Body of pancreas (tissue), 4 donors: ENCODE measurements around the gene ANP32A. TPM values are rescaled to one million over a fixed set of nuclear protein-coding genes. Genes with fewer than 3 reads are reported as not detected.

Experiments
- ATAC-seq: fragments of 150-250 bp; one replicate; pipeline ENCODE4 v1.9.1; 2016
- DNase-seq, 4 donors: peaks; one replicate each; pipeline ENCODE4 v3.0.0-alpha.2; 2019
- H3K27ac ChIP-seq, 4 donors: fragments of 200-600 bp; sonication (generic); 1 replicate in 3 of 4; 2 replicates in 1 of 4; pipeline versions ENCODE4 v1.5.1 to v1.6.1; 2016 to 2019; ENCODE audit warnings: mild to moderate bottlenecking in 1 of 4, mixed read lengths in 1 of 4, moderate library complexity in 1 of 4
- H3K27me3 ChIP-seq, 2 donors: fragments of 200-600 bp; sonication (generic); one replicate each; pipeline ENCODE4 v1.6.0; 2016; ENCODE audit warnings: mild to moderate bottlenecking in 1 of 2
- H3K36me3 ChIP-seq, 2 donors: fragments of 200-600 bp; sonication (generic); replicated peaks in 1 of 2; 2 replicates each; pipeline ENCODE4 v1.5.1; 2016; ENCODE audit warnings: low read depth in 2 of 2; ENCODE audit not compliant: insufficient read depth in 1 of 2
- H3K4me1 ChIP-seq: fragments of 200-600 bp; sonication (generic); one replicate; pipeline ENCODE4 v1.6.0; 2016
- H3K4me3 ChIP-seq, 2 donors: fragments of 200-600 bp; sonication (generic); 1 replicate in 1 of 2; 2 replicates in 1 of 2; pipeline ENCODE4 v1.5.1; 2016 to 2019
- H3K9me3 ChIP-seq, 3 donors: fragments of 200-600 bp; sonication (generic); 1 replicate in 2 of 3; 2 replicates in 1 of 3; pipeline ENCODE4 v1.5.1; 2016
- POLR2A ChIP-seq, 3 donors: fragments of 450-650 bp; IDR thresholded peaks; one replicate each; pipeline ENCODE4 v1.6.1; 2016; ENCODE audit warnings: antibody characterized with exemption in 3 of 3, mild to moderate bottlenecking in 2 of 3
- WGBS, 2 donors: methylation state at CpG; one replicate each; pipeline ENCODE4 v1.1.5; 2017; 5-methylcytosine and 5-hydroxymethylcytosine counted together
- intact Hi-C: fragments of 100-400 bp; cut with DNase I; formaldehyde crosslinking; loops from one replicate; pipeline ENCODE4 v1.15.1; 2023
- total RNA-seq, 2 donors: library from RNA; depleted of rRNA; stranded (reverse); fragments of >200 nt; gene quantifications; one replicate each; pipeline ENCODE4 v1.1.0, GENCODE V29; 2016
- TF ChIP-seq, protein P1 (sequence below), 7 experiments: fragments of 450-650 bp in 4 of 7; fragments of 200-600 bp in 3 of 7; sonication (generic) in 3 of 7; IDR thresholded peaks; one replicate each; pipeline ENCODE4 v1.5.1; 2016 to 2019; ENCODE audit warnings: antibody characterized with exemption in 7 of 7

The ANP32A gene
- total RNA-seq, 2 donors from 2014 or later, result 27.7 to 37.4 TPM

DNA sequence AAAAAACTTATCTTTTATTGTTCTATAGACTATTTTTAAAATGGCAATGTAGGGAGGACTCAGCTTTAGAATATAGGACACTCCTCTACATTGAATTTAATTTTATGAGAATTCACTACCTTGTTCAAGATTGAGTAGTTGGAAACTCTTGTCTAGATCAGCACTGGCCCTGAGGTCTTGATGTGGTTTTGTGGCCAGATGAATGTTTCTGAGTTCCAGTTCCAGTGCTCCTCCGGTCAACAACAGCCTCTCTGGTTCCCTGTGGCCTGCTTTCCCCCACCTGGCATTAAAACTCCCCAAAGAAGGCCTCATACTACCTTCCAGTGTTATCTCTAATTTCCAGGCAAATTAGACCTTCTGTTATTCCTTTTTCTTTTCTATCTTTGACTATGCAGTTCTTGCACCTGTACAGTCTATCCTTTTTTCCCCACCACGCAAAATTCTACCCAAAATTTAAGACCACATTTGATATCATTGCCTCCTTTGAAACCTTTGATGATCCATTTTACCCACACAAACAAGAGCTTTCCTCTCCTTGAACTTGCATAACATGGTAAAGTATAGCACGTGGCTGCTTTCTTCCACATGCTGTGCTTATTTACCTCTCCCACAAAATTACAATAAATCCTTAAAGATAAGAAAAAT, 9.6 kb upstream of the ANP32A start:
- no peak overlapping the region for H3K27ac ChIP-seq
- H3K4me1 ChIP-seq, result no peaks in the 10 kb centered on the region
- intact Hi-C loops, result no loop called here
- ATAC-seq (no peak), DNase-seq (no peak)
- no peaks in the 10 kb centered on the region for H3K9me3 ChIP-seq
- no peak for TF ChIP-seq POLR2A (IDR thresholded peaks at IDR 0.05)
- TF ChIP-seq, protein P1, sequence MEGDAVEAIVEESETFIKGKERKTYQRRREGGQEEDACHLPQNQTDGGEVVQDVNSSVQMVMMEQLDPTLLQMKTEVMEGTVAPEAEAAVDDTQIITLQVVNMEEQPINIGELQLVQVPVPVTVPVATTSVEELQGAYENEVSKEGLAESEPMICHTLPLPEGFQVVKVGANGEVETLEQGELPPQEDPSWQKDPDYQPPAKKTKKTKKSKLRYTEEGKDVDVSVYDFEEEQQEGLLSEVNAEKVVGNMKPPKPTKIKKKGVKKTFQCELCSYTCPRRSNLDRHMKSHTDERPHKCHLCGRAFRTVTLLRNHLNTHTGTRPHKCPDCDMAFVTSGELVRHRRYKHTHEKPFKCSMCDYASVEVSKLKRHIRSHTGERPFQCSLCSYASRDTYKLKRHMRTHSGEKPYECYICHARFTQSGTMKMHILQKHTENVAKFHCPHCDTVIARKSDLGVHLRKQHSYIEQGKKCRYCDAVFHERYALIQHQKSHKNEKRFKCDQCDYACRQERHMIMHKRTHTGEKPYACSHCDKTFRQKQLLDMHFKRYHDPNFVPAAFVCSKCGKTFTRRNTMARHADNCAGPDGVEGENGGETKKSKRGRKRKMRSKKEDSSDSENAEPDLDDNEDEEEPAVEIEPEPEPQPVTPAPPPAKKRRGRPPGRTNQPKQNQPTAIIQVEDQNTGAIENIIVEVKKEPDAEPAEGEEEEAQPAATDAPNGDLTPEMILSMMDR (IDR thresholded peaks at IDR 0.05), result no peak
- no peak overlapping the region for H3K4me3 ChIP-seq
- no peaks in the 10 kb centered on the region for H3K36me3 ChIP-seq
- 36 to 40% methylated on average over 3 of the region's 3 CpGs for WGBS, 2 donors
- peaks cover 0 to 2% of the 10 kb centered on the region in 2 donors for H3K27me3 ChIP-seq

DNA sequence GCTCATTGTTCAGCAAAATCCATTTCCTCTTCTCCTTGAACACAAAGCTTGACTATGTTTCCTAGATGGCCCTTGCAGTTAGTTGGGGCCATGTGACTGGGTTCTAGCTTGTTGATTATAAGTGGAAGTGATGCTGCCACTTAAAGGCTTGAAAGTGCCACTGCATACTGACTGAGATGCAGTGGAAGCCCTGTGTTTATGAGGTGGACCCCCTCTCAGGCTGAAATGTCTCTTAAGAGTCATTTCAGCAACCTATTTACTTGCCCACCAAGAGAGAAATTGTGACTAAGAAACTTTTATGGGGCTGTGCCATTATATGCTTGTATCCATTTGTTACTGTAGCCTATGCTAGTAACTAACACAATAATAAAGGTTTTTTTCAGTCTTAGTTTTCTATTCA, 8.4 kb upstream of the ANP32A start:
- Histone ChIP-seq H3K27ac (no peak overlapping the region), H3K27me3 (peaks cover 0 to 2% of the 10 kb centered on the region in 2 donors), H3K4me1 (no peaks in the 10 kb centered on the region), H3K9me3 (no peaks in the 10 kb centered on the region), H3K36me3 (no peaks in the 10 kb centered on the region), H3K4me3 (no peak overlapping the region)
- peak in 1 of 4 donors; percentile 29 for DNase-seq
- intact Hi-C loops, result loop anchor here (5.0 kb wide), 1 partner anchor 47 kb away; no protein-coding TSS in a partner anchor
- no peak for ATAC-seq
- TF ChIP-seq POLR2A (IDR thresholded peaks at IDR 0.05), result no peak
- TF ChIP-seq, protein P1 (IDR thresholded peaks at IDR 0.05), result peak in 5 of 7 experiments; percentile 15 to 45 (median 32)

DNA sequence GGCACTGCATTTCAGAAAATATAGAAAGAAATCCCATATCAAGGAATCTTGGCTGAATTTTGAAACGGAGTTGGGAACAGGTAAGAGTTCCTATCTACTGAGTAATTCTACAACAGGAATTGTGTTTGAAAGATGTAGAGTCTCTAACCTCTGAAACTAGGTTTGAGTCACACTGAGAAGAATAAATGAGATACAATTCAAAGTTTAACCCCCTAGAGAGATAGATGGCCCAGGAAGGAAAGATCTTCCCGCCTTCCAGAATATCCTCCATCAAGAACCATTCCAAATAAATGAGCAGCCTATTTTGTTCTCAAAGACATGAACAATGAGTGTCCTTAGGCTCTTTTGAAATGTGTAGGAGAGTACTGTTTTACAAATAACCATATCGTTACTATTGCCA, 2.9 kb upstream of the ANP32A start:
- H3K4me1 ChIP-seq, result peaks cover 7% of the 10 kb centered on the region
- DNase-seq (no peak), ATAC-seq (no peak)
- H3K27me3 ChIP-seq, result no peaks in the 10 kb centered on the region
- no peaks in the 10 kb centered on the region for H3K36me3 ChIP-seq
- intact Hi-C loops, result no loop called here
- H3K9me3 ChIP-seq, result no peaks in the 10 kb centered on the region
- no peak overlapping the region for H3K4me3 ChIP-seq
- WGBS, 2 donors, result 90 to 97% methylated on average over 3 of the region's 3 CpGs
- TF ChIP-seq, protein P1 (IDR thresholded peaks at IDR 0.05), result no peak
- TF ChIP-seq POLR2A (IDR thresholded peaks at IDR 0.05), result no peak
- no peak overlapping the region for H3K27ac ChIP-seq

DNA sequence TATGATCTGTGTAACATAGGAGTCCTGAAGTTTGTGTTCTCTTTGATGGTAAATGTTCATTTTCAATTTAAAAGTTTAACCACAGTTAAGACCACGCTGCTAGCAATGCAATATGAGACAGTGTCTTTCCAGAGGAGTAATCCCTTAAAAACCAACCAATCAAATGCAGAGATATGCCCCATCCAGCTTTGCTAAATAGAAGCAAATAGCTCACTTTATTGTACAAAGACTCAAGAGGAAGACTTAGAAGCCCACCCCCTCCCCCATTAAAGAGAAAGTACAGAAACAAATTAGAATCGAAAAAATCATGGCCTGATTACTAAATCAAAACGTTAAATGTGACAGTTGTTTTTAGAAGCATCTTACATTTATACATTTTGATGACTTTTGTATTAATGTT, 2.1 kb upstream of the ANP32A start:
- Histone ChIP-seq H3K27me3 (no peaks in the 10 kb centered on the region), H3K27ac (no peak overlapping the region), H3K36me3 (no peaks in the 10 kb centered on the region), H3K9me3 (no peaks in the 10 kb centered on the region), H3K4me3 (no peak overlapping the region), H3K4me1 (peaks cover 7% of the 10 kb centered on the region)
- no peak for TF ChIP-seq POLR2A (IDR thresholded peaks at IDR 0.05)
- TF ChIP-seq, protein P1 (IDR thresholded peaks at IDR 0.05), result no peak
- intact Hi-C loops, result no loop called here
- WGBS, 2 donors, result 52 to 65% methylated on average over 3 of the region's 3 CpGs
- no peak for DNase-seq
- ATAC-seq, result no peak

DNA sequence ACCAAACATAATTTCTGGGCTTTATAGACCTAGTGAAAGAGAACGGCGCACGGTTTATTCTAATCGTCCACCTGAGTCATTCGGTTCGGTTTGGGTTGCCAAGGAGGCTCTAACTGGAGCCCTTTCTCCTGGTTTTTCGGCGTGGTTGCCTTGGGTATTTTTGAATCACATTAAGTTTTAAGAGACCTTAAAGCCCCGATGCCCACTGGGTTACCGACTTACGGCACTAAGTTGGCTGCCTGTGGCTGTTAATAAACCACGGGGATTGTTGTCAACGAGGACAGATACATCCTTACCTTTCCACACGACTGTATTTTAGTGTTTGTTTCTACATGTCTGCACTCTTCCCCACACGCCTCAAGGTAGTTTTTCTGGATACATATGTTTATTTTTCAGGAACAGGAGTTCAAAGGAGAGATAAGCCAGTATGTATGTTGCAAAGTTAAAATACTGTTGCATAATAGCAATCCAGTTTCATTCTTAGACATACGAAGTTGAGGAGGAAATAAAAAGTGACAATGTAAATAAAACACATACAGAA, 1.2 kb upstream of the ANP32A start:
- intact Hi-C loops, result no loop called here
- Histone ChIP-seq H3K9me3 (no peaks in the 10 kb centered on the region), H3K27me3 (no peaks in the 10 kb centered on the region), H3K36me3 (no peaks in the 10 kb centered on the region), H3K27ac (peak overlapping the region; percentile 89 to 100 (median 99)), H3K4me3 (peak overlapping the region; percentile 81 to 96), H3K4me1 (peaks cover 9% of the 10 kb centered on the region)
- peak in 2 of 4 donors; percentile 13 to 38 for DNase-seq
- whole genome bisulfite sequencing, 2 donors, result 1% methylated on average over 16 of the region's 16 CpGs
- TF ChIP-seq, protein P1 (IDR thresholded peaks at IDR 0.05), result no peak
- peak in 1 of 3 donors; percentile 19 for TF ChIP-seq POLR2A (IDR thresholded peaks at IDR 0.05)
- ATAC-seq, result no peak
